GM18520 (cell line): Measurements from ENCODE around the gene ANKRD20A1.
"Not testable (repeated sequence)": the region's sequence is repeated elsewhere in the genome, so short reads cannot be mapped to it uniquely, and the experiment has no call there.

Experiments
- ATAC-seq: cut with Tn5 transposase; IDR thresholded peaks from one replicate; pipeline ENCODE4 v1.9.1; 2021; ENCODE audit not compliant: unreplicated experiment

ANKRD20A1 gene

DNA sequence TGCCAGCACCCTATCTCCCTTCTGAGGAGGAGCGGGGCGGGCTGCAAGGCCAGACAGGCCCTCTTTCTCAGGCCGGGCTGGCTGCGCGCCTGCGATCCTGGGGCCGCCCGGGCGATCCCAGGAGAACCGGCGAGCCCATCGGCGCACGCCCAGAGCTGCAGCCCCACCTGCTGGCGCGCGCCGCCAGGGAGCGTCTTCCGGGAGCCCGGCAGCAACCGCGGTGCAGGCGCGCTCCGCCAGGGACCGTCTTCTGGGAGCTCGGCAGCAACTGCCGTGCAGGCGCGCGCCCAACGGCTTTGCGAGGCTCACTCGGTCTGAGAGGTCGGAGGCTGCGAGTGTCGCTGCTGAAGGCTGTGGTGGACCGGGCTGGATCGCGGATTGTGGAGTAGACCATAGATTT, at the start of gene ANKRD20A1:
Gene ANKRD20A1 (plus strand): TSS at position 61 of the 400 bp plus-strand sequence. CDS start 496 bp downstream, outside the sequence.
- ATAC-seq, result not testable (repeated sequence)

DNA sequence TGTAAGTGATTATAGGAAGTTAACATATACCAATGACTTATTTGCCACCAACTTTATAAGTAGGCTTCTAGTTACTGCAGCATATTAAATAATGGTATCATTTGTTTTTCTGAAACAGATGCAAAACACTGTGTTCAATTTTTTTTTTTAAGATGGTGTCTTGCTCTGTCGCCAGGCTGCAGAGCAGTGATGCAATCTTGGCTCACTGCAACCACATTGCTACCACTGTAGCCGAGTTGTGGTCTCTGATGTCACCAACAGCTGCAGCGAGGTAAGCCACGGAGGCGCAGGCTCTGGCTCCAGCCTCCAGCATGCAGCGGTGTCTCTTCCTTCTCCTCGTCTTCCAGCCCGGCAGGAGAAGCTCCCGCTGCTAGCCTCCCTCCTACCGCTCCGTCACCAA, 26.6 kb upstream of the ANKRD20A1 start:
- ATAC-seq, result not testable (repeated sequence)
